Measurements from ENCODE around the gene LONP2. TPM values are rescaled to one million over a fixed set of nuclear protein-coding genes. Genes with fewer than 3 reads are reported as not detected.

Gene LONP2
- total RNA-seq, 4 donors from 2014 or later = 28.2 to 88.9 (median 64.3) TPM

GRCh38 chr16:48405907-48406306, 161.8 kb downstream of the LONP2 start:
- Histone ChIP-seq H3K36me3 (no peaks in the 10 kb centered on the region), H3K9me3 (no peaks in the 10 kb centered on the region), H3K27ac (no peak overlapping the region), H3K4me1 (no peaks in the 10 kb centered on the region), H3K4me3 (no peak overlapping the region), H3K27me3 (no peaks in the 10 kb centered on the region)
- intact Hi-C loops (cut with DNase I; ENCODE audit: low total_unique reads) = no loop called here
- TF ChIP-seq POLR2A (IDR thresholded peaks at IDR 0.05) = no peak
- no peak for TF ChIP-seq CTCF (IDR thresholded peaks at IDR 0.05)
- DNase-seq = no peak

Other genes starting within 250 kb of the LONP2 start
- gene ABCC12, start 88.3 kb upstream of the LONP2 start, total RNA-seq = not detected
- gene ABCC11, start 3.2 kb downstream of the LONP2 start, total RNA-seq = under 1 TPM in 1 of 4 donors, not detected in 3; 0.48 TPM
- gene SIAH1, start 141.1 kb downstream of the LONP2 start, total RNA-seq = 10 to 100 TPM; 28.2 to 79.4 (median 41.6) TPM